ENCODE data around the gene SPDYE3. TPM values are rescaled to one million over a fixed set of nuclear protein-coding genes. Genes with fewer than 3 reads are reported as not detected.

The SPDYE3 gene, protein sequence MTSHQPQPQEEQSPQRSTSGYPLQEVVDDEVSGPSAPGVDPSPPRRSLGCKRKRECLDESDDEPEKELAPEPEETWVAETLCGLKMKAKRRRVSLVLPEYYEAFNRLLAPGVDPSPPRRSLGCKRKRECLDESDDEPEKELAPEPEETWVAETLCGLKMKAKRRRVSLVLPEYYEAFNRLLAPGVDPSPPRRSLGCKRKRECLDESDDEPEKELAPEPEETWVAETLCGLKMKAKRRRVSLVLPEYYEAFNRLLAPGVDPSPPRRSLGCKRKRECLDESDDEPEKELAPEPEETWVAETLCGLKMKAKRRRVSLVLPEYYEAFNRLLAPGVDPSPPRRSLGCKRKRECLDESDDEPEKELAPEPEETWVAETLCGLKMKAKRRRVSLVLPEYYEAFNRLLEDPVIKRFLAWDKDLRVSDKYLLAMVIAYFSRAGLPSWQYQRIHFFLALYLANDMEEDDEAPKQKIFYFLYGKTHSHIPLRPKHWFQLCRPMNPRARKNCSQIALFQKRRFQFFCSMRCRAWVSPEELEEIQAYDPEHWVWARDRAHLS
- total RNA-seq, result not detected in 2 replicates

DNA sequence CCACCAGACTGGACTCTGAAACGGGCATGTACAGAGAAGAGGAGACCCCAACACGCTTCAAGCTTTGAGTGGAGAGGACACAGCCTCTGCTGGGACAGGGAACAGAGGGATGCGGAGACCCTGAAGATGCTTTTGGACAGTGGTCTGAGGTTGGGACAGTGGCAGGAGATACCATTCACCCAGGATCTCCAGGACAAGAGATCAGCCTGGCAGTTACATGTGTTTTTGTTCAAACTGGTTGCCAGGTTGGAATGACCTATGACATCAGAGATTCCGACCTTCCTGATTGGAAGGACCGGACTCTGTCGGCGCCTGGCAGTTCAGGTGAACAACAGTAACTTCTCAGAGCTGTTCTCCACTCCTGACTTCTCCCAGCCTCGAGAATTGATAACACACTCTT is at the start of gene SPDYE3:
Gene SPDYE3 (plus strand): TSS at position 301 of the 400 bp plus-strand sequence. CDS start 184 bp downstream, outside the sequence.

DNA sequence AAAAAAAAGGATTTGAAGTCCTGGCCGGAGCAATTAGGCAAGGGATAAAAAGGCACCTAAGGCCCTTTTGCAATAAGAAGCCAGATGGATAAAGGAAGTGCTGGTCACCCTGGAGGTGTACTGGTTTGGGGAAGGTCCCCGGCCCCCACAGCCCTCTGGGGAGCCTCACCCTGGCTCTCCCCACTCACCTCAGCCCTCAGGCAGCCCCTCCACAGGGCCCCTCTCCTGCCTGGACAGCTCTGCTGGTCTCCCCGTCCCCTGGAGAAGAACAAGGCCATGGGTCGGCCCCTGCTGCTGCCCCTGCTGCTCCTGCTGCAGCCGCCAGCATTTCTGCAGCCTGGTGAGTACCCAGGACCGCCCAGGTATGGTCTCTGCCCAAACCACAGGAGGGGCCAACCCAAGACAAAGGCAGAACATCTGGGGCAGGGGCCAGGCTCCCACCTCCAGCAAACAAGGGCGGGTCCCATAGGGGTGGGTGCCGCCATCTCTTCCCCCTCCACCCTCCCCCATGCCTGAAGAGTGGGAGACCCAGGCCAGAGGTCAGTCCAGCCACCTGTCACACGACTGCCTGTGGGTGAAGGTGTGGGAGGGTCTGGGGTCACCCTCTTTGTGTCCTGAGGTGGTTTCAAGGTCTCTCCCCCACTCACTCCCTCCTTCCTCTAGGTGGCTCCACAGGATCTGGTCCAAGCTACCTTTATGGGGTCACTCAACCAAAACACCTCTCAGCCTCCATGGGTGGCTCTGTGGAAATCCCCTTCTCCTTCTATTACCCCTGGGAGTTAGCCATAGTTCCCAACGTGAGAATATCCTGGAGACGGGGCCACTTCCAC is 50.7 kb downstream of the SPDYE3 start, which contains the start of gene PILRB:
Gene PILRB (plus strand): TSS at position 91 of the 830 bp plus-strand sequence. CDS start 186 bp downstream, at position 277.

Other genes with a start within 250 kb of the SPDYE3 start
- gene ZNF3, start 226.0 kb upstream of the SPDYE3 start, total RNA-seq, result 12.5 and 12.9 TPM in 2 replicates
- gene COPS6, start 218.7 kb upstream of the SPDYE3 start, total RNA-seq, result 55.5 and 58.3 TPM in 2 replicates
- 14.5 and 19.7 TPM in 2 replicates for gene MCM7, start 206.3 kb upstream of the SPDYE3 start, total RNA-seq
- 17.5 and 18.7 TPM in 2 replicates for gene AP4M1, start 206.1 kb upstream of the SPDYE3 start, total RNA-seq
- gene TAF6, start 188.3 kb upstream of the SPDYE3 start, total RNA-seq, result 40.3 and 63.7 TPM in 2 replicates
- gene CNPY4, start 188.1 kb upstream of the SPDYE3 start, total RNA-seq, result 25.0 and 28.7 TPM in 2 replicates
- 3.1 and 3.2 TPM in 2 replicates for gene MBLAC1, start 180.7 kb upstream of the SPDYE3 start, total RNA-seq
- 143 and 196 TPM in 2 replicates for gene LAMTOR4, start 158.8 kb upstream of the SPDYE3 start, total RNA-seq
- 4.2 and 10.3 TPM in 2 replicates for gene TRAPPC14, start 149.0 kb upstream of the SPDYE3 start, total RNA-seq
- 2.0 and 4.5 TPM in 2 replicates for gene GAL3ST4, start 139.1 kb upstream of the SPDYE3 start, total RNA-seq
- gene GPC2, start 130.3 kb upstream of the SPDYE3 start, total RNA-seq, result 0.23 and 5.0 TPM in 2 replicates
- gene STAG3, start 129.8 kb upstream of the SPDYE3 start, total RNA-seq, result 0.17 and 0.23 TPM in 2 replicates
- gene PVRIG, start 87.8 kb upstream of the SPDYE3 start, total RNA-seq, result not detected in 2 replicates
- 6.8 and 12.7 TPM in 2 replicates for gene PILRB, start 50.4 kb downstream of the SPDYE3 start, total RNA-seq
- gene PILRA, start 65.8 kb downstream of the SPDYE3 start, total RNA-seq, result 2.2 and 5.6 TPM in 2 replicates
- gene ZCWPW1, start 121.0 kb downstream of the SPDYE3 start, total RNA-seq, result 0.58 and 2.4 TPM in 2 replicates
- gene MEPCE, start 122.1 kb downstream of the SPDYE3 start, total RNA-seq, result 25.7 and 32.7 TPM in 2 replicates
- 23.6 and 33.3 TPM in 2 replicates for gene PPP1R35, start 128.8 kb downstream of the SPDYE3 start, total RNA-seq
- 8.4 TPM in 1 of 2 replicates, not detected in the other for gene SPACDR, start 156.6 kb downstream of the SPDYE3 start, total RNA-seq
- 48.1 and 49.1 TPM in 2 replicates for gene TSC22D4, start 171.5 kb downstream of the SPDYE3 start, total RNA-seq
- 2.6 and 3.4 TPM in 2 replicates for gene NYAP1, start 176.2 kb downstream of the SPDYE3 start, total RNA-seq
- gene AGFG2, start 231.5 kb downstream of the SPDYE3 start, total RNA-seq, result 20.5 and 38.2 TPM in 2 replicates

All from pericardium fibroblast (primary cell).